Measurements from ENCODE around the gene TMEM167B. TPM values are rescaled to one million over a fixed set of nuclear protein-coding genes. Genes with fewer than 3 reads are reported as not detected.
"Not testable (repeated sequence)": the region's sequence is repeated elsewhere in the genome, so short reads cannot be mapped to it uniquely, and the experiment has no call there.

TMEM167B gene
- polyA plus RNA-seq, 1 donor = 31.5 TPM

DNA sequence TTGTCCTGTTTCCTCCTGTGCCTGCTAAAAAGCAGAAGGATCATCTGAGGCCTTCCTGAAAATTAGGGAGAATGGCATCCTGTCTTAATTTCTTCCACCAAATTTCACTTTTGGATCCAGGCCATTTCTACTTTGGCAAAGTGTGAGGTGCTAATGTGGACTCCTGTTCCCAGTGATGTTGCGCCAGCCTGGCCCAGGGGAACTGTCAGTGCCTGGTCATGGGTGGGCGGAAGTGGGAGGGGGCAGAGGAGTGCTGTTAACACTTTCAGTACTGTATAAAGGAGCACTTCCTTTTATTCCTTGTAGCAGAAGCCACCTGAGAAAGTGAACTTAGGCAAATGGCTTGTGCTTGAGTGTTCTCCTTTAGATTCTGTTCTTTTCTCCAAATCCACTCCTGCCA, 43.3 kb downstream of the TMEM167B start:
- DNase-seq = peak in 1 of 2 donors; percentile 66
- no peaks in the 10 kb centered on the region for H3K36me3 ChIP-seq (ENCODE audit: control insufficient read depth, insufficient read depth, low read length)
- peaks cover 48% of the 10 kb centered on the region for H3K4me1 ChIP-seq (ENCODE audit: control insufficient read depth, insufficient read depth, low read length)
- no peaks in the 10 kb centered on the region for H3K9me3 ChIP-seq (ENCODE audit: control insufficient read depth, low read depth, low read length)
- WGBS (ENCODE audit: insufficient coverage, low lambda C conversion rate) = no CpG with 5 or more reads among the region's 2 CpGs
- H3K27me3 ChIP-seq (ENCODE audit: control insufficient read depth, insufficient read depth, low read length) = no peaks in the 10 kb centered on the region
- H3K4me3 ChIP-seq (ENCODE audit: low read length) = no peak overlapping the region
- peak overlapping the region; percentile 95 for H3K27ac ChIP-seq (ENCODE audit: low read length)

DNA sequence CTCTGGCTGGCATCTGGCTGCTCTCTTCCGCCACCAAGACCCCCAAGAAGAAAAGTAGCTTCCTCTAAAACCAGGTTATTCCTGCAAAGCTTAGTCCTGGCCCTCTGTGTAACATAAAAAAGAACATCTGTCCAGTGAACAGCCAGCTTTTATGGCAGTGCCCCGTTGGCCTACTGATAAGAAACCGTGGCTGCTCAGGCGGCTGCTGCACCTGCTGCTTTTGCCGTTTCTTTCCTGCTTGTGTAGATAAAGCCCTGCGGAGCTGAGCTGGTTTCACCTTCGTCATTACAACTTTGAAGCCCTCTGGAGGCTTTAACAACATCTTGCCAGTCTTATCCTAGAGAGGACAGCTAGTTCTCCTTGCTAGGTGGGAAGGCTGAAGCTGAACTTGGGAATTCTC, 43.9 kb downstream of the TMEM167B start:
- peak overlapping the region; percentile 95 for H3K27ac ChIP-seq (ENCODE audit: low read length)
- no peaks in the 10 kb centered on the region for H3K36me3 ChIP-seq (ENCODE audit: control insufficient read depth, insufficient read depth, low read length)
- peak overlapping the region; percentile 10 for H3K4me3 ChIP-seq (ENCODE audit: low read length)
- no CpG with 5 or more reads among the region's 7 CpGs for WGBS (ENCODE audit: insufficient coverage, low lambda C conversion rate)
- no peaks in the 10 kb centered on the region for H3K9me3 ChIP-seq (ENCODE audit: control insufficient read depth, low read depth, low read length)
- H3K27me3 ChIP-seq (ENCODE audit: control insufficient read depth, insufficient read depth, low read length) = no peaks in the 10 kb centered on the region
- DNase-seq = peak; percentile 87 to 94
- peaks cover 54% of the 10 kb centered on the region for H3K4me1 ChIP-seq (ENCODE audit: control insufficient read depth, insufficient read depth, low read length)

DNA sequence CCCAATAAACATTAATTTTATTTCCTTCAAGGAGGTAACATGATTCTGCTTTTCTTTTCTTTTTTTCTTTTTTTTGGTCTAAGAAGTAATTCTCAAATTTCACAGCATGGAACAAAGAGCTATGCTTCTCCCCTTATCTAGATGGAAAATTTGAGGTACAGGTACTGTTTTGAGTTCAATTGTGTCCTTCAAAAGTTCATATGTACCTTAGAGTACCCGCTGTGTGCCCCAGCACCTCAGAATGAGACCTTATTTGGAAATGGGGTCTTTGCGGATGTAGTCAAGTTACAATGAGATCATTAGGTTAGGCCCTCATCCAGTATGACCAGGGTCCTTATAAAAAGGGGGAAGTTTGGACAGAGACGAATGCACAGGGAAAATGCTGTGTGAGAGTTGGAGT, 45.4 kb downstream of the TMEM167B start:
- H3K36me3 ChIP-seq (ENCODE audit: control insufficient read depth, insufficient read depth, low read length) = no peaks in the 10 kb centered on the region
- no peaks in the 10 kb centered on the region for H3K27me3 ChIP-seq (ENCODE audit: control insufficient read depth, insufficient read depth, low read length)
- peaks cover 54% of the 10 kb centered on the region for H3K4me1 ChIP-seq (ENCODE audit: control insufficient read depth, insufficient read depth, low read length)
- no peaks in the 10 kb centered on the region for H3K9me3 ChIP-seq (ENCODE audit: control insufficient read depth, low read depth, low read length)
- DNase-seq = no peak
- no peak overlapping the region for H3K4me3 ChIP-seq (ENCODE audit: low read length)
- no CpG with 5 or more reads among the region's 3 CpGs for WGBS (ENCODE audit: insufficient coverage, low lambda C conversion rate)
- H3K27ac ChIP-seq (ENCODE audit: low read length) = peak overlapping the region; percentile 95

DNA sequence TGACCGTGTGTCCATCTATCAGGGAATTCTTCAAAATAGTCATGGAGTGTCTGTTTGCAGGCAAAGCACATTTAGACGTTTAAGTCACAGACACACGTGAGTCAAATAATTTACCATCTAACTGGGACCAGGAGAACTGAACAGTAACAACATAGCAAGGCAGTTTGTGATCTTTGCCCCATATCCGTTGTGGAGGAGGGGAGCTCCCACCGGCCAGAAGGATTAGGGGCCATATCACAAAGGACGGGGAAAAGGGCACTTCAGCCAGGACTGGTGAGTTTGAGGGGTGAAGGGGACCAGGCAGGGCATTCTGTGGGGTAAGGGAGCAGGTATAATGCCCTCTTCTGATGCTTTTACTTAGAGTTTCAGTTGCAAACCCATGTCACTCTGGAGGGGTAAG, 46.2 kb downstream of the TMEM167B start:
- peaks cover 54% of the 10 kb centered on the region for H3K4me1 ChIP-seq (ENCODE audit: control insufficient read depth, insufficient read depth, low read length)
- DNase-seq = peak; percentile 51 to 81

DNA sequence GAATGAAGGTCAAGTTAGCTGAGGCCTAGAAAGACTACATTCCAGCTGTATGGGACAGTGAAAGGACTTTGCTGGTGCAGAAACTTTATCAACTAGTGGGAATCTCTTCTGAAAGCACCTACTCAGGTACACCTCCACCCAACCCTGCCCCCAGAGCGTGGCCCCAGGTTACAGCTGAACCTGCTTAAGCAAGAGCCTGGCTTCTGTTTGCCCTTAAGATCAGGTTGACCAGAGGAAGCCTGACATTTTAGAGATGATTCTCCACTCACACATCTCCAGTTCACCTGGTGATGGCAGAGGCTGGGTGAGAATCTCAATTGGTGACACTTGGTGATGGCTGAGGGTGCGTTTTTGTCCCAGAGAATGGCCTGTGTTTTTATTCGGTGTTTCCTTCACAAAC, 47.4 kb downstream of the TMEM167B start:
- WGBS (ENCODE audit: insufficient coverage, low lambda C conversion rate) = no CpG with 5 or more reads among the region's 3 CpGs
- no peaks in the 10 kb centered on the region for H3K9me3 ChIP-seq (ENCODE audit: control insufficient read depth, low read depth, low read length)
- no peak overlapping the region for H3K4me3 ChIP-seq (ENCODE audit: low read length)
- peak overlapping the region; percentile 80 for H3K27ac ChIP-seq (ENCODE audit: low read length)
- no peaks in the 10 kb centered on the region for H3K27me3 ChIP-seq (ENCODE audit: control insufficient read depth, insufficient read depth, low read length)
- no peaks in the 10 kb centered on the region for H3K36me3 ChIP-seq (ENCODE audit: control insufficient read depth, insufficient read depth, low read length)
- peaks cover 52% of the 10 kb centered on the region for H3K4me1 ChIP-seq (ENCODE audit: control insufficient read depth, insufficient read depth, low read length)
- DNase-seq = peak; percentile 68 to 85

More for the DNA sequence above, 46.2 kb downstream of the TMEM167B start:
- no peaks in the 10 kb centered on the region for H3K9me3 ChIP-seq (ENCODE audit: control insufficient read depth, low read depth, low read length)
- no peaks in the 10 kb centered on the region for H3K36me3 ChIP-seq (ENCODE audit: control insufficient read depth, insufficient read depth, low read length)
- no CpG with 5 or more reads among the region's 6 CpGs for WGBS (ENCODE audit: insufficient coverage, low lambda C conversion rate)
- H3K27me3 ChIP-seq (ENCODE audit: control insufficient read depth, insufficient read depth, low read length) = no peaks in the 10 kb centered on the region
- H3K4me3 ChIP-seq (ENCODE audit: low read length) = no peak overlapping the region
- peak overlapping the region; percentile 95 for H3K27ac ChIP-seq (ENCODE audit: low read length)

DNA sequence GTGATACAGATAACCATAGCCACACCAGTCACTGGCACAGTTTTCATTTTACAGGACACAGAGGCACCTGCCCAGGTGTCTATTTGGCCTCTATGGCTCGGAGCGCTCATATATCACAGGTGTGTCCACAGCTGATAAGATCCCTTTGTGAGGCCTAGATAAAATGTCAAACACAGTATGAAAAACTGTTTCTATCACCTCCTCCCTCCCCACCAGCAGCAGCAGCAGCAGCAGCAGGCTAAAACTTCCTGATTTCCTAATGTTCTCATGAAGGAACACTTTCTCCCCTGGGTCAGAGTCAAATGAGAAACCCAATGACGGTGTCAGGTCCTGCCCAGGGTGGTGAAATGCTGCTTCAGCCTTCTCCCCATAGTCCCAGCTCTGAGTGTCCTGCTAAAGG, 47.8 kb downstream of the TMEM167B start:
- H3K36me3 ChIP-seq (ENCODE audit: control insufficient read depth, insufficient read depth, low read length) = no peaks in the 10 kb centered on the region
- peaks cover 52% of the 10 kb centered on the region for H3K4me1 ChIP-seq (ENCODE audit: control insufficient read depth, insufficient read depth, low read length)
- WGBS (ENCODE audit: insufficient coverage, low lambda C conversion rate) = no CpG with 5 or more reads among the region's 3 CpGs
- no peak overlapping the region for H3K4me3 ChIP-seq (ENCODE audit: low read length)
- peak overlapping the region; percentile 80 for H3K27ac ChIP-seq (ENCODE audit: low read length)
- no peaks in the 10 kb centered on the region for H3K27me3 ChIP-seq (ENCODE audit: control insufficient read depth, insufficient read depth, low read length)
- peak; percentile 56 to 89 for DNase-seq
- H3K9me3 ChIP-seq (ENCODE audit: control insufficient read depth, low read depth, low read length) = no peaks in the 10 kb centered on the region

DNA sequence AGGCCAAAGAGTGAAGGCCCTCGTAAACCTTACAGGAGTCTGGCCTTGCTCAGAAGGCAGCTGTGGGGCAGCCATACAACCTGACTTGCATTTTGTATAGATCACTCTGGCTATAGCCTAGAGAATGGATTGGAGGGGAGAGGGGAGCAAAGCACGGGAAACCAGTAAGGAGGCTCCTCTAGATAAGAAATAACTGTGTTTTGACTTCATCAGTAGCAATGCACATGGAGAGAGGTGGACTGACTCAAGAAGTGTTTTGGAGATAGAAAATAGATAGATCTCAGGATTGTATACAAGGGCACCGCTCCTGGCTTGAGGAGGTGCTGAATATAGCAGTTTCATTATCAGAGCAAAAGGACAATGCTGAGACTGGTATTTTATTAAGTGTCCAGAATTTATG, 49.8 kb downstream of the TMEM167B start:
- Histone ChIP-seq H3K27me3 (ENCODE audit: control insufficient read depth, insufficient read depth, low read length) (no peaks in the 10 kb centered on the region), H3K9me3 (ENCODE audit: control insufficient read depth, low read depth, low read length) (no peaks in the 10 kb centered on the region), H3K4me3 (ENCODE audit: low read length) (no peak overlapping the region), H3K36me3 (ENCODE audit: control insufficient read depth, insufficient read depth, low read length) (no peaks in the 10 kb centered on the region), H3K4me1 (ENCODE audit: control insufficient read depth, insufficient read depth, low read length) (peaks cover 37% of the 10 kb centered on the region), H3K27ac (ENCODE audit: low read length) (no peak overlapping the region)
- WGBS (ENCODE audit: insufficient coverage, low lambda C conversion rate) = 50% methylated on average over 1 of the region's 3 CpGs
- DNase-seq = no peak

DNA sequence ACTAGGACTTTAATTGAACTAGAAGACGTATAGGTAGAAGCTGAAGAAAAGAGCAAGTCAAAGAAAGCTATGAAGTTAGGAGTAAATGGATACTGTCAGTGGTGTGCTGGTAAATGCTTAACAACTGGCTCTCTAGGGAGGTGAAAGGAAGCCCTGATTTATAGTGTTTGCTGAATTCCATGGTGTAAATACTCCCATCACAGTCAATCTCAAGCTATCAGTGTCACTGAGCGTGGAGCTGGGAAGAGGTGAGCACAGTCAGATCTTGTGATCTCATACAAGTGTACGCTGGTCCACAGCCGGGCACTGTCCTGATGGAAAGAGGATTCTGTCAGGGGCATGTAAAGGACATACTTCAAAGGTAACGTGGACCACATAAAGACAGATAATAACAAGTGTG, 51.7 kb downstream of the TMEM167B start:
- H3K27me3 ChIP-seq (ENCODE audit: control insufficient read depth, insufficient read depth, low read length) = no peaks in the 10 kb centered on the region
- H3K36me3 ChIP-seq (ENCODE audit: control insufficient read depth, insufficient read depth, low read length) = no peaks in the 10 kb centered on the region
- 76% methylated on average over 3 of the region's 5 CpGs for WGBS (ENCODE audit: insufficient coverage, low lambda C conversion rate)
- H3K4me1 ChIP-seq (ENCODE audit: control insufficient read depth, insufficient read depth, low read length) = peaks cover 20% of the 10 kb centered on the region
- no peaks in the 10 kb centered on the region for H3K9me3 ChIP-seq (ENCODE audit: control insufficient read depth, low read depth, low read length)
- no peak overlapping the region for H3K27ac ChIP-seq (ENCODE audit: low read length)
- no peak overlapping the region for H3K4me3 ChIP-seq (ENCODE audit: low read length)
- DNase-seq = no peak

DNA sequence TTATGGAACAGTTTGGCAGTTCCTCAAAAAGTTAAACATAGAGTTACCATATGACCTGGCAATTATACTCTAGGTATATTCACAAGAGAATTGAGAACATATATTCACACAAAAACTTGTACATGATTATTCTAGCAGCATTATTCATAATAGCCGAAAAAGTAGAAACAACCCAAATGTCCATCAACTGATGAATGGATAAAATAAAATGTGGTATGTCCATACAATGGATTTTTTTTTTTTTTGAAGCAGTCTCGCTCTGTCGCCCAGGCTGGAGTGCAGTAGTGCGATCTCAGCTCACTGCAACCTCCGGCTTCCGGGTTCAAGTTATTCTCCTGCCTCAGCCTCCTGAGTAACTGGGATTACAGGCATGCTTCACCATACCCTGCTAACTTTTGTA, 52.2 kb downstream of the TMEM167B start:
- not testable (repeated sequence) for H3K9me3 ChIP-seq (ENCODE audit: control insufficient read depth, low read depth, low read length); H3K4me3 ChIP-seq (ENCODE audit: low read length); H3K27ac ChIP-seq (ENCODE audit: low read length); DNase-seq; H3K27me3 ChIP-seq (ENCODE audit: control insufficient read depth, insufficient read depth, low read length); H3K36me3 ChIP-seq (ENCODE audit: control insufficient read depth, insufficient read depth, low read length)
- peaks cover 18% of the 10 kb centered on the region for H3K4me1 ChIP-seq (ENCODE audit: control insufficient read depth, insufficient read depth, low read length)
- WGBS (ENCODE audit: insufficient coverage, low lambda C conversion rate) = 100% methylated on average over 1 of the region's 6 CpGs
